Transverse colon (tissue), 4 donors: Measurements from ENCODE around the gene B3GALNT2.

Source experiments
- CTCF ChIP-seq, 5 experiments: fragments of 200-600 bp in 3 of 5; fragments of 450-650 bp in 2 of 5; sonication (generic) in 3 of 5; IDR thresholded peaks; 1 replicate in 2 of 5; 2 replicates in 3 of 5; pipeline ENCODE4 v1.5.1; 2016 to 2017; ENCODE audit warnings: antibody characterized with exemption in 5 of 5, inconsistent platforms in 3 of 5, mild to moderate bottlenecking in 2 of 5, moderate library complexity in 1 of 5
- POLR2AphosphoS5 ChIP-seq, 3 donors: sonication (generic); formaldehyde crosslinking; IDR thresholded peaks; one replicate each; pipeline ENCODE4 v1.6.1; 2016; ENCODE audit warnings: antibody characterized with exemption in 3 of 3

- TF ChIP-seq POLR2AphosphoS5 (IDR thresholded peaks at IDR 0.05) (no peak), CTCF (IDR thresholded peaks at IDR 0.05) (peak; percentile 72 to 87 (median 78))
Measured at GRCh38 chr1:235415008-235415904, 89.0 kb downstream of the B3GALNT2 start.
